DOHH2 (cell line): ENCODE measurements around the gene ZFYVE9.

Experiments used
- H3F3A ChIP-seq: fragments of 200-600 bp; sonication (generic), shearing (Covaris generic); 2 replicates; pipeline ENCODE4 v1.6.0; 2016; ENCODE audit warnings: antibody characterized with exemption, mild to moderate bottlenecking; ENCODE audit not compliant: control insufficient read depth, insufficient read depth
- H3K27ac ChIP-seq: fragments of 200-600 bp; sonication (generic); 2 replicates; pipeline ENCODE4 v1.5.1; 2014; ENCODE audit warnings: low read depth, mild to moderate bottlenecking, low read length, moderate library complexity
- H3K27me3 ChIP-seq: fragments of 200-600 bp; sonication (generic); 2 replicates; pipeline ENCODE4 v1.6.1; 2014; ENCODE audit warnings: mild to moderate bottlenecking, low read length, mixed read lengths; ENCODE audit not compliant: control insufficient read depth
- H3K36me3 ChIP-seq: fragments of 200-600 bp; sonication (generic); 2 replicates; pipeline ENCODE4 v1.6.1; 2014; ENCODE audit warnings: mild to moderate bottlenecking, low read length, moderate library complexity, mixed read lengths; ENCODE audit not compliant: control insufficient read depth
- H3K4me1 ChIP-seq: fragments of 200-600 bp; sonication (generic); 2 replicates; pipeline ENCODE4 v1.6.1; 2014; ENCODE audit warnings: mild to moderate bottlenecking, low read length, mixed read lengths; ENCODE audit not compliant: control insufficient read depth
- H3K4me2 ChIP-seq: fragments of 200-600 bp; sonication (generic); 2 replicates; pipeline ENCODE4 v1.6.0; 2014; ENCODE audit warnings: mild to moderate bottlenecking, low read length, moderate library complexity
- H3K4me3 ChIP-seq: fragments of 200-600 bp; sonication (generic); 2 replicates; pipeline ENCODE4 v1.5.1; 2014; ENCODE audit warnings: mild to moderate bottlenecking, low read length, mixed read lengths
- H3K79me2 ChIP-seq: fragments of 200-600 bp; sonication (generic); 2 replicates; pipeline ENCODE4 v1.6.1; 2014; ENCODE audit warnings: mild to moderate bottlenecking, low read length, mixed read lengths; ENCODE audit not compliant: control insufficient read depth
- H3K9me2 ChIP-seq: fragments of 200-600 bp; sonication (generic); replicated peaks from 2 replicates; pipeline ENCODE4 v1.6.1; 2014; ENCODE audit warnings: mild to moderate bottlenecking, low read length, mixed read lengths; ENCODE audit not compliant: control insufficient read depth
- H3K9me3 ChIP-seq: fragments of 200-600 bp; sonication (generic); 2 replicates; pipeline ENCODE4 v1.6.1; 2014; ENCODE audit warnings: antibody characterized with exemption, low read length, mixed read lengths; ENCODE audit not compliant: control insufficient read depth, insufficient read depth
- H4K20me1 ChIP-seq: fragments of 200-600 bp; sonication (generic); 2 replicates; pipeline ENCODE4 v1.6.0; 2014; ENCODE audit warnings: low read depth, mild to moderate bottlenecking, antibody characterized with exemption, low read length, moderate library complexity; ENCODE audit not compliant: control insufficient read depth, insufficient read depth
- CTCF ChIP-seq: fragments of 200-600 bp; sonication (generic); IDR thresholded peaks from one replicate; pipeline ENCODE4 v1.5.1; 2014; ENCODE audit warnings: antibody characterized with exemption, mild to moderate bottlenecking, low read depth, low read length; ENCODE audit not compliant: poor library complexity, severe bottlenecking
- EZH2phosphoT487 ChIP-seq: fragments of 200-600 bp; sonication (generic); IDR thresholded peaks from 2 replicates; pipeline ENCODE4 v1.6.1; 2017; ENCODE audit warnings: borderline replicate concordance, mild to moderate bottlenecking, antibody characterized with exemption, low read length, moderate library complexity, mixed read lengths

ZFYVE9 gene

GRCh38 chr1:52127181-52128180 lies 14.4 kb upstream of the ZFYVE9 start:
- Histone ChIP-seq H3K9me2 (no peaks in the 10 kb centered on the region), H3K36me3 (no peaks in the 10 kb centered on the region), H3K27ac (no peak overlapping the region), H3K79me2 (no peaks in the 10 kb centered on the region), H3K27me3 (peaks cover 32% of the 10 kb centered on the region), H3K4me3 (no peak overlapping the region), H4K20me1 (no peaks in the 10 kb centered on the region), H3K4me1 (no peaks in the 10 kb centered on the region), H3K9me3 (no peaks in the 10 kb centered on the region), H3K4me2 (no peak overlapping the region), H3F3A (no peaks in the 10 kb centered on the region)
- peak; percentile 54 for TF ChIP-seq CTCF
- no peak for TF ChIP-seq EZH2phosphoT487

- H3K27me3 ChIP-seq, result peaks cover 20% of the 10 kb centered on the region
- H3K4me1 ChIP-seq, result peaks cover 21% of the 10 kb centered on the region
- no peaks in the 10 kb centered on the region for H3K36me3 ChIP-seq
- H4K20me1 ChIP-seq, result no peaks in the 10 kb centered on the region
- no peaks in the 10 kb centered on the region for H3K9me3 ChIP-seq
- H3K4me3 ChIP-seq, result no peak overlapping the region
- H3F3A ChIP-seq, result no peaks in the 10 kb centered on the region; the same call in none of the 2 replicates
- no peak for TF ChIP-seq EZH2phosphoT487
- TF ChIP-seq CTCF, result no peak
- H3K9me2 ChIP-seq, result no peaks in the 10 kb centered on the region
- peaks cover 10% of the 10 kb centered on the region for H3K79me2 ChIP-seq
- no peak overlapping the region for H3K4me2 ChIP-seq
- H3K27ac ChIP-seq, result no peak overlapping the region
Measured at GRCh38 chr1:52139817-52140540, 1.9 kb upstream of the ZFYVE9 start.

GRCh38 chr1:52140633-52141512 lies 1.0 kb upstream of the ZFYVE9 start:
- Histone ChIP-seq H3K4me2 (peak overlapping the region; percentile 81), H4K20me1 (no peaks in the 10 kb centered on the region), H3K9me3 (no peaks in the 10 kb centered on the region), H3K27me3 (peaks cover 20% of the 10 kb centered on the region), H3K79me2 (peaks cover 14% of the 10 kb centered on the region), H3K36me3 (no peaks in the 10 kb centered on the region), H3K27ac (no peak overlapping the region), H3K4me3 (peak overlapping the region; percentile 74), H3K9me2 (no peaks in the 10 kb centered on the region), H3K4me1 (peaks cover 25% of the 10 kb centered on the region), H3F3A (no peaks in the 10 kb centered on the region; the same call in none of the 2 replicates)
- TF ChIP-seq EZH2phosphoT487 (no peak), CTCF (no peak)
